Activated CD8-positive, alpha-beta T cell treated with anti-CD3 and anti-CD28 coated beads, Interleukin-2, amount 10 ng/mL, durations not matched to agents 7 days and 5 days (primary cell): ENCODE data around the gene COL4A1. TPM values are rescaled to one million over a fixed set of nuclear protein-coding genes. Genes with fewer than 3 reads are reported as not detected.

Experiments
- ATAC-seq: fragments of 150-1000 bp; cut with Tn5 transposase; one replicate; pipeline ENCODE4 v1.10.0; 2021; ENCODE audit warnings: moderate library complexity
- CTCF ChIA-PET: fragments of 350-600 bp; sonication (Branson Sonifier 250); formaldehyde crosslinking; loops from one replicate; lab custom pipeline; 2021; ENCODE audit warnings: antibody characterized with exemption; lab: Charles Lee
- POLR2A ChIA-PET: fragments of 350-600 bp; sonication (Branson Sonifier 250); formaldehyde crosslinking; loops from one replicate; lab custom pipeline; 2021; ENCODE audit warnings: antibody characterized with exemption; lab: Charles Lee
- DNase-seq: peaks from one replicate; pipeline ENCODE4 v3.0.0-alpha.2; 2020
- H3K27ac Mint-ChIP-seq: one replicate; pipeline ENCODE4 v1.8.0; 2021; ENCODE audit warnings: mild to moderate bottlenecking, mixed read lengths
- H3K27me3 Mint-ChIP-seq: one replicate; pipeline ENCODE4 v1.8.0; 2021; ENCODE audit warnings: low read depth, mixed read lengths
- H3K36me3 Mint-ChIP-seq: one replicate; pipeline ENCODE4 v1.8.0; 2021; ENCODE audit warnings: low read depth, mixed read lengths
- H3K4me1 Mint-ChIP-seq: one replicate; pipeline ENCODE4 v1.8.0; 2021; ENCODE audit warnings: low read depth, mixed read lengths
- H3K4me3 Mint-ChIP-seq: one replicate; pipeline ENCODE4 v1.8.0; 2021; ENCODE audit warnings: mild to moderate bottlenecking, mixed read lengths
- H3K9me3 Mint-ChIP-seq: one replicate; pipeline ENCODE4 v1.8.0; 2022; ENCODE audit warnings: mixed read lengths; ENCODE audit not compliant: insufficient read depth
- total RNA-seq, 2 experiments: library from RNA; stranded (reverse); gene quantifications; one replicate each; pipeline ENCODE4 v1.2.3, GENCODE V29; 2021

COL4A1 gene
- total RNA-seq, 2 experiments from 2014 or later, result not detected

DNA sequence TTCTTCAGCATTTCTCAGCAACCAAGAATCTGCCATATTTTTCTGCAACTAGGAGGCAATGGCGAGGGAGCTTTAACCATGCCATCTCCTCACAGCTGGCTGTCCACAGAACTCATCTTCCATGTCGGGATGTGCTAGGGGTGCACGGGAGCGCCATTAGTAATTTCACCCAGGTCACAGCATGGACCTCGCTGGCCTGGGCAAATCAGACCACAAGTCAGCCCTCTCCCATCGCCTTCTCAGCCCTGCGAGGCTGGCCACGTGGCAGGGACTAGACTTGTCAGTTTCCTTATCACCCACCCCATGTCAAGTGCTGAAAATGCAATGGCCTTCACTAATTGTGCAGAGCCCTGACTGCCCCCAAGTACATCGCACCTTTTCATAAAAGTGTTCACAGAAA, 15.7 kb downstream of the COL4A1 start:
- ATAC-seq, result no peak
- no peak overlapping the region for H3K4me3 Mint-ChIP-seq
- POLR2A ChIA-PET, result no interaction called here
- no peaks in the 10 kb centered on the region for H3K9me3 Mint-ChIP-seq
- H3K36me3 Mint-ChIP-seq, result no peaks in the 10 kb centered on the region
- CTCF ChIA-PET, result no interaction called here
- no peak for DNase-seq
- H3K27ac Mint-ChIP-seq, result no peak overlapping the region
- H3K4me1 Mint-ChIP-seq, result no peaks in the 10 kb centered on the region
- H3K27me3 Mint-ChIP-seq, result peaks cover 3% of the 10 kb centered on the region

DNA sequence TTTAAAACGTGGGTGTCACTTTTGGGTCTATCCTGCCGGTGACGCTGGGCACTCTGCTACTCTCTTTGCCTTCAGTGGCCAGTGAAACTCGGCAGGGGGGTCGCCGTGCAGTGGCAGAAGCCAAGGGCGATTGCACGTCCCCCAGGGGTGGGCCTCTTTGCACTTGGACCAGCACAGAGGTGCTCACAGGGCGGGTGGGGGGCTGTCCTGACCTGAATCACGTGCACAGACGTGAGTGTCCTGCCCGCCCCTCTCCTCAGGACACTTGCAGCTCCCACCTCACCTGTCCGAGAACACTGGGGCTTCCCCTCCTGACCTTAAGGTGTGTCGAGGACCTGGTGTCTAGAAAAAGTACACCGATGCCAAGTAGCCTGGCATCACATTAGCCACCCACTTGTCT, 16.1 kb downstream of the COL4A1 start:
- no peaks in the 10 kb centered on the region for H3K9me3 Mint-ChIP-seq
- peaks cover 3% of the 10 kb centered on the region for H3K27me3 Mint-ChIP-seq
- no peak overlapping the region for H3K4me3 Mint-ChIP-seq
- no peaks in the 10 kb centered on the region for H3K36me3 Mint-ChIP-seq
- H3K27ac Mint-ChIP-seq, result no peak overlapping the region
- no peak for DNase-seq
- H3K4me1 Mint-ChIP-seq, result no peaks in the 10 kb centered on the region
- ATAC-seq, result no peak
- POLR2A ChIA-PET, result no interaction called here
- CTCF ChIA-PET, result no interaction called here

DNA sequence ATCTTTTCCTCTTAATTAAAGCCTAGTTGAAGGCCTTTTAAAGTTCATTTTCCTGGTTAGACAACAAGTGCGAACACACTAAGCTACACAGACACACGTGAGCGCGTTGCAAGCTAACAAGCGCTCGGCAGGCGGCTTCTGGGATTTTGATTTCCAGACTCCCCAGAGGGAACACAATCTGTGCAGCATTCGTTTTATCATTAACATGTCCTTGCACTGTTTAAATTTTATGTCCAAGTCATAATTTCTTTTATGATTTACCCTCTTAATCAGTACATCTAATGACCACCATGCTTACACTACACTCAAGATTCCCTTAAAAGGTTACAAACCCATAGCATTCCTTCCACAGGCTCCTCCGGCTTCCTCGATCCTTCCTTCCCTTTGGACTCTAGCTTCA, 16.8 kb downstream of the COL4A1 start:
- Mint-ChIP-seq H3K27ac (no peak overlapping the region), H3K4me1 (no peaks in the 10 kb centered on the region), H3K27me3 (peaks cover 3% of the 10 kb centered on the region), H3K9me3 (no peaks in the 10 kb centered on the region), H3K4me3 (no peak overlapping the region), H3K36me3 (no peaks in the 10 kb centered on the region)
- POLR2A ChIA-PET, result no interaction called here
- CTCF ChIA-PET, result no interaction called here
- DNase-seq (no peak), ATAC-seq (no peak)

DNA sequence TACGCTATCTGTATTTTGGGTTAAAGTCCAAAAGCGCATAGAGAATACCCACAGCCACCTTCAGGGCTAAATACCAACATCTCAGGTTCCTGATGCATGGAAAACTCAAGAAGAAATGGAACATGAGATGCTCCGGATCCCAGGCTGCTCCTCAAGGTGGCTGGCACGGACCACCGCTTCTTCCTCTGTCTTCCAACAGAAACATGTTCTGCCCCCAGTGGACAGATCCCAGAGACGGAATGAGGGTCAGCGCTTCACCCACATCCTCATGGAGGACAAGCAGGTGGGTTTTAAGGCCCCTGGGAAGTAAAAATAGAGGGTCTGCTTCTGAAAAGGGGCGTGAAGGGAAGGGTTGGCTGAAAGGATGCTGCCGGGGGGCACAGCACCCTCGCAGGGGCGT, 17.3 kb downstream of the COL4A1 start:
- DNase-seq (no peak), ATAC-seq (no peak)
- H3K36me3 Mint-ChIP-seq, result no peaks in the 10 kb centered on the region
- H3K4me1 Mint-ChIP-seq, result no peaks in the 10 kb centered on the region
- H3K27ac Mint-ChIP-seq, result no peak overlapping the region
- H3K4me3 Mint-ChIP-seq, result no peak overlapping the region
- H3K9me3 Mint-ChIP-seq, result no peaks in the 10 kb centered on the region
- peaks cover 3% of the 10 kb centered on the region for H3K27me3 Mint-ChIP-seq
- POLR2A ChIA-PET, result no interaction called here
- CTCF ChIA-PET, result no interaction called here

DNA sequence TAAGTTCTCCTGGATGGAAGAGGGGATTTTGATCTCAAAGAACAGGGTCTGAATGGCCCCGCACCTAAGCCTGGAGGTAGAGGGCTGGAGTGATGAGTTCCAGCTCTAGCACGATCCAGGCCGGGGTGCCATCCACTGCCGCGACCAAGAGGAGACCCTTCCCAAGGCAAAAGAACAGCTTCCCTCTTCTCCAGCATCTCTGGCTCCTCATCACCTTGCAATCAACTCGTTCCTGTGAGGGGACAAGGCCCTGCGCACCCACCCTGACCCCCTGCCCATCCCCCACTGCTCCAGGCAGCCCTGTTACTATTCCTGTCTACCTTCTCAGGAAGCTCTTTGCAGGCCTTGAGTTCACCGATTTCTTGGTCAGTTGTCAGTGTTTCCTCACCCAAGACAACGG, 17.8 kb downstream of the COL4A1 start:
- ATAC-seq, result no peak
- ChIA-PET CTCF (no interaction called here), POLR2A (no interaction called here)
- no peak overlapping the region for H3K27ac Mint-ChIP-seq
- DNase-seq, result no peak
- no peak overlapping the region for H3K4me3 Mint-ChIP-seq
- H3K4me1 Mint-ChIP-seq, result no peaks in the 10 kb centered on the region
- no peaks in the 10 kb centered on the region for H3K9me3 Mint-ChIP-seq
- H3K27me3 Mint-ChIP-seq, result peaks cover 2% of the 10 kb centered on the region
- H3K36me3 Mint-ChIP-seq, result no peaks in the 10 kb centered on the region

DNA sequence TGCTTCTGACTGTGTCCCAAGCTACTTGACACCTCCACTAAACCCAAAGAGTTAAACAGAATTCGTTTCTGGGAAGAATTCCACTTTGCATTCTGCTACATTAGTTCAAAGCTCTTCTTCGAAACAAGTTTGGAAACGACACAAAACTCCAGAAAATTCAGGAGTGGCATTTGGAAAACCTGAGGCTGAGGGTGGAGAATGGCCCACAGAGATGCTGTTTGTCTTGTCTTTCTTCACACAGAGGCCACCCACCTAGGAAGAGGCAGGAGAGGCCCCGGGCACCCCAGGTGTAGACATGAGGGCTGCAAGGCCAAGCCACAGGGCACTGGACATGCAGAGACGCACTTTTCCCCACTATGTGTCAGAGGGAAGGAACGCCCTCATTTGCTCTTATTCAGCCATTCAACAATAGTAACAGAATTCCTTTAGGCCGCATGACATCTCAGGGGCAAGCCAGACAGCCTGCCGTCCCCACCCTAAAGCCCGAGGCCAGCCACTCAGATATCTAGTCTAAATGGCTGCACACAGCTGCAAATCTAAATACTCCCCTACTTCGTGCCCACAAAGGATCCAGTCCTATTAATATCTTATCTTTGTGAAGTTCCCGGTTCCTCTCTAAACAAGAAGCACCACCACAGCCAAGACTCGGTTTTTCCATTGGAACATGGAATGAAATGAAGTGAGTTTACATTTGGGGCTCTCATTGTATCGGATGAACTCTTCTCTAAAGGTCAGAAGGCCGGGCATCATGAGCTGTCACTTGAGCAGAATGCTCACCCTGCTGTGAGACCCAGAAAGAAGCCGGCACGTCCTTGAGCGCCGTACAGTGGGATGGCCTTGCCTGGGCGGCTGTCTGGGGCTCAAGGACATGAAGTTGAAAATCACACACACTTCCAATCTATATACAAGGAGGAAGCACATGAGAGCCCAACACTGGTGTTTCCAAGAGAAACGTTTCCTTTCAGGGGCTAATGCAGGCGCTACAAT, 19.8 kb downstream of the COL4A1 start:
- no peak overlapping the region for H3K27ac Mint-ChIP-seq
- H3K36me3 Mint-ChIP-seq, result no peaks in the 10 kb centered on the region
- ATAC-seq, result no peak
- ChIA-PET POLR2A (no interaction called here), CTCF (no interaction called here)
- no peak for DNase-seq
- no peak overlapping the region for H3K4me3 Mint-ChIP-seq
- H3K4me1 Mint-ChIP-seq, result no peaks in the 10 kb centered on the region
- H3K27me3 Mint-ChIP-seq, result no peaks in the 10 kb centered on the region
- H3K9me3 Mint-ChIP-seq, result no peaks in the 10 kb centered on the region

DNA sequence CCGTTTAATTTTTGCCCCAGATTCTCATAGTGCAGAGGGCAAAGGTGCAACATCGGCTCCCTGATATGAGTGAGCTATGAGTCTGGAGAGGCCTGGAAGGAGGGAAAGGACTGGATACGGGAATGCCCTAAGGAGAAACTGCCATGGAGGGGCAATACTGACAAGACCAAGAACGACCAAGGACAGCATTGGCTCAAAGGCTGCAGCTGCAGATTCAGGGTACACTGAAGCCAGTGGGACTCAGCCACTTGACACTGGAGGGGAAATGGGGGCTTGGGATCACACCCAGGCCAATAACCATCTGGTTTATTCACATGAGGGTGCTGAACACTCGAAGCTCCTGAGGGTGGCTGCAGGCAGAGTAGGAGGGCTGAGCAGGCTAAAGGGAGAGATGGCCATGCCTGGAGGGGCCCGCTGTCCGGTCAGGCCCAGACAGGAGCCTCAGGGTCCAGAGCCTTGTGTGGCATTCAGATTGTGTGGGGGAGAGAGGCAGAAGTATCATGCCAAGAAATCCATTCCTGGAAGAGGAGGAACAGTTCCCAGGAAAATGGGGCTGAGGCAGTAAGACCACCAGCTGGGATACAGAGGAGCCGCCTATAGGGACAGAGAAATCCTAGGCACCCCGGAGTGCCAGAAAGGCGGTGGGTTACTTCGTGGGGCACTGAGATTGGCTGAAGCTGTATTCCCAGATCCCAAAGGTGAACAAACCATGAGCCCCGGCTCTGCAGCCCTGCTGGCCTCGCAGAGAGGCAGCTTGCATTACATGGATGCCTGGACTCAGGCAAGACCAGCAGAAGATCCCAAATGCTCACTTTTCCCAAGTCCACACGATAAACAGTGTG, 20.7 kb downstream of the COL4A1 start:
- no peak for ATAC-seq
- ChIA-PET CTCF (no interaction called here), POLR2A (no interaction called here)
- Mint-ChIP-seq H3K4me3 (no peak overlapping the region), H3K27me3 (peaks cover 5% of the 10 kb centered on the region), H3K9me3 (no peaks in the 10 kb centered on the region), H3K27ac (no peak overlapping the region), H3K36me3 (no peaks in the 10 kb centered on the region), H3K4me1 (no peaks in the 10 kb centered on the region)
- DNase-seq, result no peak

DNA sequence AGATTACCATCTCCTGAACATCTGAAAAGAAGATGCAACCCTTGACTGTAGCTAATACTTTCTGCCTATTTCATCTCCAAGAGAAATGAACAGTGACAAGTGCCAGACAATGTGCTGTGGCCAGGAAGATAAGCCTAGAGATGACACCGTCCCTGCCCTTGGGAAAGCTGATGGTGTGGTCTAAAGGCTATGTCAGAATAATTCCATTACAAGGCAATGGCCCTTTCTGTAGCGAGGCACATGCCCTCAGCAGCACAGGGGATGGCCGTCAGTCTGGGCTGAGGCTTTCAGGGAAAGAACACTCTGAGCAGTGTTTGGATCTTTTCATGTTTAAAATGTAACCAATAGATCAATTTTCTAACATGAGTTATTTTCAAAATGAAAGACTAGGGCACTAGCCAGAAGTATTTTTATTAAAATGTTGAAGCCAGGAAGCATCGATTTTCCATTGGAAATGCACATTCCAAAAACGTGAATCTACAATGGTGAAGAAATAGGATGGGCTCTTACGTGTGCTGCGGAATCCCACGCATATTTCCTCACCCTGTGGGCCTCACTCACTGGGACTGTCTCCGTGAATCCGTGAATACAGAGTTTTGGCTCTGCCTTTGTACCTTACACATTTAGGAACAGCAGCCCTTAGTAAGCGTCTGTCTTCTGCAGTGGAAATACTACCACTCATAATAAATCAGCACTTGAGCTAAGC, 22.0 kb downstream of the COL4A1 start:
- CTCF ChIA-PET, result interaction anchor here (0.5 kb wide), 1 partner anchor 392 kb away, joined by 4 read pairs; no protein-coding TSS in a partner anchor

DNA sequence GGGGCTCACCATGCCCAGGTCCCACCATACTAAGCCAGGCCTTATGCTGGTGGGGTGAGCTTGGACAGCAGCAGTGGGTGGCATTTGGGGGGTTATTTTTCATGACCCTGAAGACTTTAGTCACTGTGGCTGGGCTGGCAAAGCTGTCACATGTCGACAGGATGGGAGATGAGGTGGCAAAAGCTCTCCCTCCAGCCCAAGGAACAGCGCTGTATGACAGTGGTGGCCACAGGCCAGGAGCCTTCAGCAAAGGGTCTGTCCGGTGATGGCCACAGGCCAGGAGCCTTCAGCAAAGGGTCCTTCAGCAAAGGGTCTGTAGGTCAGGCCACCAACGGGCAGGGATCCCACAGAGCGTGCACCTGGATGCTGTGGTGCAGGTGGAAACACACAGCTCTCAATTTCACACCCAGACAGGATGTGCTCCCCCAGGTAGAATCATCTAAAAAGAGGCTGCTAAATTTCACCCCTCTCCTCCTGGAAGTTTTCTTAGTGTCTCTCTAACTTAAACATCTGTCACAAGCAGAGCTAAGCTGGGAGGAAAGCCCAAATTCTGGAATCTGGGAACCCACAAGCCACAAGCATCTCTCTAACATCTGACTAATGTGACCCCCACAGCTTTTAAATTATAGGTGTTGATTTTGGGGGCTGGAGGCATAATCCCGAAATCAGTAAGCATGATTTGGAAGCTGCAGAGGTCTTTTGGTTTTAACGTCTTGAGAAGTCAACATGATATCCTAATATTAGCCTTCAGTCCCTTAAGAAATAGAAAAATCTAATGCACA, 23.0 kb downstream of the COL4A1 start:
- Mint-ChIP-seq H3K4me3 (no peak overlapping the region), H3K36me3 (no peaks in the 10 kb centered on the region), H3K4me1 (no peaks in the 10 kb centered on the region), H3K27ac (no peak overlapping the region), H3K27me3 (peaks cover 5% of the 10 kb centered on the region), H3K9me3 (no peaks in the 10 kb centered on the region)
- DNase-seq (no peak), ATAC-seq (no peak)
- POLR2A ChIA-PET, result no interaction called here
- CTCF ChIA-PET, result interaction anchor here (0.5 kb wide), 1 partner anchor 393 kb away, joined by 4 read pairs; no protein-coding TSS in a partner anchor

More for the DNA sequence above, 22.0 kb downstream of the COL4A1 start:
- H3K27ac Mint-ChIP-seq, result no peak overlapping the region
- POLR2A ChIA-PET, result no interaction called here
- no peaks in the 10 kb centered on the region for H3K36me3 Mint-ChIP-seq
- no peaks in the 10 kb centered on the region for H3K4me1 Mint-ChIP-seq
- peaks cover 5% of the 10 kb centered on the region for H3K27me3 Mint-ChIP-seq
- no peaks in the 10 kb centered on the region for H3K9me3 Mint-ChIP-seq
- H3K4me3 Mint-ChIP-seq, result no peak overlapping the region
- DNase-seq (no peak), ATAC-seq (no peak)

DNA sequence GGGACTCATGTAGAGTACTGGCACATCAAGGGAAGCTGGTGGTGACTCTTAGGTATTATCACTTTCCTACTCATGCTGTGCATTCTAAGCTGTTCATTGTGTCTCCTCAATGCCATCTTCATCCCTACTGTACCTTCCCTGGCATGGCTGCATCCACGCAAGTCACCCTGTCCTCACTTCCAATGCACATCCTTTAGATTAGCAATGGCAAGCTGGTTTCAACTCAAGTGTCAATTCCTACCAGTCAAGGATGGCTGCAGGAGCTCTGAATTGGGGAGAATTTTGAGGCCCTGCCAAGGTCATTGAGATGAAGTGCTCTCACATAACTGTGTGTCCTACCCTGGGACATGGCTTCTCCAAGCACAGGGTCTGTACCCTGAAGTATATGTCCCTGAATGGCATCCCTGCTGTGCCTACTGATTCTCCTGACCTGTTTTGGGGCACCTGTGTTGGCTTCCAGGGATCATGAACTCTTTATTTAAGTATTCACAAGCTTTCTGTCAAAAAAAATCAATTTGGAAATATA, 24.6 kb downstream of the COL4A1 start:
- no peaks in the 10 kb centered on the region for H3K4me1 Mint-ChIP-seq
- peaks cover 5% of the 10 kb centered on the region for H3K27me3 Mint-ChIP-seq
- no peak overlapping the region for H3K27ac Mint-ChIP-seq
- no peaks in the 10 kb centered on the region for H3K36me3 Mint-ChIP-seq
- ATAC-seq (no peak), DNase-seq (no peak)
- H3K9me3 Mint-ChIP-seq, result no peaks in the 10 kb centered on the region
- H3K4me3 Mint-ChIP-seq, result no peak overlapping the region
- POLR2A ChIA-PET, result no interaction called here
- CTCF ChIA-PET, result no interaction called here

DNA sequence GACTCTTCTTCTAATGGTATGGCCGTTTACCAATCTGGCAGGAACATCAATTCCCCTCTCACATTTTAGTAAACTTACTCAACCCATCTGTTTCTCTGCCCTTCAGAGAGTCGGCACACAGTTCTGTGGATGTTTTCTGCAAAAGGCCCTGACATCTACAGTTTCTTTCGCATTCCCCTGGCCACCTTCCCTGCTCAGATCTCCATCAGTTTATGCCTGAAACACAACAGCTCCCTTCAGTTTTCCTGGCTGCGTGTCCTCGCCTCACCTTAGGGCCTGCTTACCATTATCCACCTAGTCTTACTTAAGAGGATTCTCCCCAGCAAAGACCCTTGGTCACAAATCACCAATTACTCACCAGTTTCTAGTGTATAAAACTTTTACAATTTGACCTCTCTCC, 25.2 kb downstream of the COL4A1 start:
- ChIA-PET POLR2A (no interaction called here), CTCF (no interaction called here)
- H3K4me1 Mint-ChIP-seq, result no peaks in the 10 kb centered on the region
- DNase-seq (no peak), ATAC-seq (no peak)
- H3K9me3 Mint-ChIP-seq, result no peaks in the 10 kb centered on the region
- no peak overlapping the region for H3K4me3 Mint-ChIP-seq
- no peaks in the 10 kb centered on the region for H3K36me3 Mint-ChIP-seq
- H3K27me3 Mint-ChIP-seq, result peaks cover 5% of the 10 kb centered on the region
- H3K27ac Mint-ChIP-seq, result no peak overlapping the region
